ENCODE measurements around the gene HLF. TPM values are rescaled to one million over a fixed set of nuclear protein-coding genes. Genes with fewer than 3 reads are reported as not detected.

The HLF gene
- total RNA-seq, 2 donors from 2014 or later = 0.11 to 1.8 TPM

Other genes with a start within 250 kb of the HLF start
- gene MMD, start 156.9 kb downstream of the HLF start, total RNA-seq = 10 to 100 TPM; 15.7 to 23.7 TPM
- gene SMIM36, start 246.5 kb downstream of the HLF start, total RNA-seq = not detected

Data from activated naive CD4-positive, alpha-beta T cell treated with anti-CD3 and anti-CD28 coated beads, Interleukin-2, amount 50 U/mL, for 72 hours (primary cell).